A549 (cell line): Measurements from ENCODE around the gene TMEM144. TPM values are rescaled to one million over a fixed set of nuclear protein-coding genes. Genes with fewer than 3 reads are reported as not detected.

Experiments used
- ATAC-seq, 2 experiments: fragments of 200-7000 bp in 1 of 2; fragments of >200 bp in 1 of 2; cut with Nextera tagmentation in 1 of 2; cut with Tn5 transposase in 1 of 2; 3 replicates each; pipeline versions ENCODE4 v1.8.0 to v1.9.1; 2018 to 2020; ENCODE audit warnings: mild to moderate bottlenecking in 1 of 2, moderate library complexity in 1 of 2
- CTCF ChIA-PET: fragments of 300-600 bp; sonication (Branson Sonifier 250); formaldehyde crosslinking; extraction: SDS; loops from one replicate; lab custom pipeline; 2021; ENCODE audit warnings: antibody characterized with exemption, inconsistent platforms; lab: Yijun Ruan, JAX
- POLR2A ChIA-PET: fragments of 350-600 bp; formaldehyde crosslinking; extraction: SDS; loops from one replicate; lab custom pipeline; 2021; ENCODE audit warnings: antibody characterized with exemption, inconsistent platforms; lab: Yijun Ruan, JAX
- DNase-seq, 2 experiments: peaks; one replicate each; pipeline versions ENCODE4 v3.0.0 to v3.0.0-alpha.2; 2011 to 2016; ENCODE audit warnings: low read depth in 1 of 2, low spot score in 1 of 2
- FAIRE-seq: peaks from 2 replicates; lab custom pipeline; 2011; peaks lifted over from hg19 to GRCh38; lab: Jason Lieb, UNC
- H3K27ac ChIP-seq, 2 experiments: fragments of >200 bp; sonication (Bioruptor Twin); formaldehyde crosslinking; 3 replicates each; pipeline ENCODE4 v1.5.1; 2016 to 2017
- H3K4me1 ChIP-seq: fragments of >200 bp; sonication (Bioruptor Twin); formaldehyde crosslinking; 3 replicates; pipeline ENCODE4 v1.6.1; 2016
- H3K4me2 ChIP-seq: fragments of >200 bp; sonication (Bioruptor Twin); formaldehyde crosslinking; 3 replicates; pipeline ENCODE4 v1.6.1; 2016
- H3K4me3 ChIP-seq: fragments of >200 bp; sonication (Bioruptor Twin); formaldehyde crosslinking; 3 replicates; pipeline ENCODE4 v1.5.1; 2016
- H3K9me3 ChIP-seq: fragments of >200 bp; sonication (Bioruptor Twin); formaldehyde crosslinking; 3 replicates; pipeline ENCODE4 v1.6.1; 2016
- CHD4 ChIP-seq: fragments of 200-600 bp; sonication (generic); IDR thresholded peaks from 2 replicates; pipeline ENCODE4 v1.6.1; 2016; ENCODE audit warnings: antibody characterized with exemption, mild to moderate bottlenecking, borderline replicate concordance
- EHMT2 ChIP-seq: fragments of 200-600 bp; sonication (generic); IDR thresholded peaks from 2 replicates; pipeline ENCODE4 v1.6.1; 2016; ENCODE audit warnings: antibody characterized with exemption, low read depth, mild to moderate bottlenecking, moderate library complexity
- ESRRA ChIP-seq: fragments of 150-350 bp; IDR thresholded peaks from 2 replicates; pipeline ENCODE4 v1.6.1; 2014; ENCODE audit warnings: mild to moderate bottlenecking, low read length, borderline replicate concordance
- FOSL2 ChIP-seq, 2 experiments: fragments of 450-650 bp in 1 of 2; fragments of >200 bp in 1 of 2; sonication (Bioruptor Twin) in 1 of 2; formaldehyde crosslinking; IDR thresholded peaks; 2 replicates each; pipeline versions ENCODE4 v1.5.0 to v1.6.1; 2016 to 2020; ENCODE audit warnings: mild to moderate bottlenecking in 1 of 2, moderate library complexity in 1 of 2
- FOXS1 ChIP-seq: fragments of 250-450 bp; sonication (Bioruptor Pico); IDR thresholded peaks from 2 replicates; pipeline ENCODE4 v1.5.0; 2020; ENCODE audit warnings: mild to moderate bottlenecking, moderate library complexity
- HDAC2 ChIP-seq: fragments of 200-600 bp; sonication (generic); IDR thresholded peaks from 2 replicates; pipeline ENCODE4 v1.6.1; 2016
- HEYL ChIP-seq: fragments of 250-450 bp; sonication (Bioruptor Pico); IDR thresholded peaks from 2 replicates; pipeline ENCODE4 v1.8.0; 2021; ENCODE audit warnings: mild to moderate bottlenecking, moderate library complexity
- KDM5A ChIP-seq: fragments of 200-600 bp; sonication (generic); IDR thresholded peaks from 2 replicates; pipeline ENCODE4 v1.6.1; 2016; ENCODE audit warnings: antibody characterized with exemption, mild to moderate bottlenecking
- MYC ChIP-seq: IDR thresholded peaks from 2 replicates; pipeline ENCODE4 v1.6.1; 2012; ENCODE audit warnings: mild to moderate bottlenecking, inconsistent platforms, low read length, improper control_type of control experiment, borderline replicate concordance
- NR3C1 ChIP-seq: fragments of >200 bp; sonication (Bioruptor Twin); formaldehyde crosslinking; IDR thresholded peaks from 3 replicates; pipeline ENCODE4 v1.6.1; 2017
- PHF8 ChIP-seq: fragments of 200-600 bp; sonication (generic); IDR thresholded peaks from 2 replicates; pipeline ENCODE4 v1.6.1; 2016; ENCODE audit warnings: low read depth, mild to moderate bottlenecking, antibody characterized with exemption, moderate library complexity, borderline replicate concordance
- POLR2AphosphoS2 ChIP-seq: conservative IDR thresholded peaks from 2 replicates; pipeline ENCODE4 v1.6.1; 2012; ENCODE audit warnings: low read length, improper control_type of control experiment, inconsistent platforms
- RAD21 ChIP-seq, 2 experiments: fragments of >200 bp in 1 of 2; sonication (Bioruptor Twin) in 1 of 2; formaldehyde crosslinking in 1 of 2; IDR thresholded peaks in 1 of 2; conservative IDR thresholded peaks in 1 of 2; 2 replicates in 1 of 2; 3 replicates in 1 of 2; pipeline ENCODE4 v1.6.1; 2012 to 2018; ENCODE audit warnings: inconsistent platforms in 1 of 2
- RCOR1 ChIP-seq: fragments of 150-350 bp; IDR thresholded peaks from 2 replicates; pipeline ENCODE4 v1.6.1; 2014; ENCODE audit warnings: antibody characterized with exemption, low read length, low read depth
- RFX5 ChIP-seq: fragments of 450-650 bp; IDR thresholded peaks from 2 replicates; pipeline ENCODE4 v1.7.1; 2014; ENCODE audit warnings: antibody characterized with exemption, mild to moderate bottlenecking, moderate library complexity
- SMC3 ChIP-seq: fragments of >200 bp; sonication (Bioruptor Twin); formaldehyde crosslinking; IDR thresholded peaks from 3 replicates; pipeline ENCODE4 v1.6.1; 2018; ENCODE audit warnings: inconsistent platforms
- SREBF2 ChIP-seq: fragments of 450-650 bp; IDR thresholded peaks from 2 replicates; pipeline ENCODE4 v1.6.1; 2014; ENCODE audit warnings: mild to moderate bottlenecking, moderate library complexity
- TP53 ChIP-seq: fragments of 250-450 bp; sonication (Bioruptor Pico); IDR thresholded peaks from 2 replicates; pipeline ENCODE4 v1.5.0; 2021; ENCODE audit warnings: mild to moderate bottlenecking, moderate library complexity
- WGBS: methylation state at CpG from one replicate; pipeline ENCODE4 v1.1.6; 2017; ENCODE audit errors: missing lambda C conversion rate; 5-methylcytosine and 5-hydroxymethylcytosine counted together
- polyA plus RNA-seq, 4 experiments: library from polyadenylated mRNA; depleted of rRNA in 3 of 4; stranded (reverse); fragments of >200 nt; fragmentation: RNase III in 1 of 4; extraction: RNeasy Plus Mini Kit Qiagen cat#74134 plus additional on column Dnase treatment in 1 of 4; gene quantifications; 2 replicates in 3 of 4; 3 replicates in 1 of 4; pipeline ENCODE4 v1.2.3, GENCODE V29; 2011 to 2017
- TF ChIP-seq, protein P1 (sequence below): fragments of 200-600 bp; sonication (generic); IDR thresholded peaks from 2 replicates; pipeline ENCODE4 v1.6.1; 2016; ENCODE audit warnings: antibody characterized with exemption, mild to moderate bottlenecking, moderate library complexity
- TF ChIP-seq, protein P2 (sequence below): fragments of 450-650 bp; IDR thresholded peaks from 2 replicates; pipeline ENCODE4 v1.6.1; 2014; ENCODE audit warnings: antibody characterized with exemption
- TF ChIP-seq, protein P3 (sequence below): fragments of >200 bp; sonication (Bioruptor Twin); formaldehyde crosslinking; IDR thresholded peaks from 3 replicates; pipeline ENCODE4 v1.5.1; 2016

The TMEM144 gene
- polyA plus RNA-seq, 2 of the 4 experiments (the other 2 are of a cell fraction) = 5.3 to 10.2 TPM

- H3K9me3 ChIP-seq = no peaks in the 10 kb centered on the region
- POLR2A ChIA-PET = no interaction called here
- H3K4me1 ChIP-seq = no peaks in the 10 kb centered on the region
- no peak overlapping the region for H3K4me2 ChIP-seq
- TF ChIP-seq NR3C1 (no peak), HEYL (CRISPR knock-in tag) (no peak), FOSL2 (IDR thresholded peaks at IDR 0.05) (no peak), FOSL2 (CRISPR knock-in tag; IDR thresholded peaks at IDR 0.05) (no peak)
- TF ChIP-seq, all 56 proteins: peak for 0
- FAIRE-seq (no peak), ATAC-seq (no peak), DNase-seq (no peak)
- Histone ChIP-seq H3K27ac (no peak overlapping the region), H3K4me3 (no peak overlapping the region)
- WGBS = 63% methylated on average over 1 of the region's 1 CpG
- CTCF ChIA-PET = no interaction called here
Measured at GRCh38 chr4:158238575-158238974, 28.3 kb downstream of the TMEM144 start.

DNA sequence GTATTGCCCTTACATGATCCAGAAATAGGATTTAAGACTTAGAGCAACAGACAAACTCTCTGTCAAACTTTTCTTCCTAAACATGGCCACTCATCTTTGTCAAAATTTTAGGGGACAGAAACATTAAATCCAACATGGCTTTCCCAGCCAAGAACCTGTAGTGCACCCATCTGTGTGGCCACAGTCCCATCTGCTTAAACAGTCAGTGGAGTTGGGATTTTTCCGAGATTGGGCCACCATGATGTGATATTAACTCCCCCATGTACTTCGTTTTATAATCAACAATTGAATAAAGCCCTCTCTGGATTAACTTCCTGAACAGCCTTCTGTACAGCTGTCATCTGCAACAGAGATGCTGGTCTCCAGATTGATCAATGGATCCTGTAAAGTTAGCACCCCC, 28.9 kb downstream of the TMEM144 start:
- no peak overlapping the region for H3K27ac ChIP-seq
- H3K4me1 ChIP-seq = no peaks in the 10 kb centered on the region
- no peaks in the 10 kb centered on the region for H3K9me3 ChIP-seq
- 51% methylated on average over 2 of the region's 2 CpGs for WGBS
- H3K4me3 ChIP-seq = no peak overlapping the region
- TF ChIP-seq KDM5A = no peak
- TF ChIP-seq TP53 (CRISPR knock-in tag) = no peak
- TF ChIP-seq ESRRA = no peak
- no peak for TF ChIP-seq SREBF2
- TF ChIP-seq FOXS1 = no peak
- TF ChIP-seq HDAC2 = no peak
- no peak for TF ChIP-seq MYC
- no peak for TF ChIP-seq RCOR1
- FAIRE-seq (no peak), ATAC-seq (no peak), DNase-seq (no peak)
- CTCF ChIA-PET = no interaction called here
- POLR2A ChIA-PET = no interaction called here
- no peak overlapping the region for H3K4me2 ChIP-seq

- H3K27ac ChIP-seq = no peak overlapping the region
- no peak for FAIRE-seq
- TF ChIP-seq PHF8 (no peak), RFX5 (no peak), SREBF2 (no peak), RAD21 (conservative IDR thresholded peaks at IDR 0.05 in 1 of 2, IDR thresholded peaks at IDR 0.05 in 1 of 2) (no peak), TP53 (CRISPR knock-in tag) (no peak), POLR2AphosphoS2 (no peak), CHD4 (no peak), NR3C1 (no peak), EHMT2 (no peak), SMC3 (no peak), RCOR1 (no peak)
- TF ChIP-seq, protein P1, sequence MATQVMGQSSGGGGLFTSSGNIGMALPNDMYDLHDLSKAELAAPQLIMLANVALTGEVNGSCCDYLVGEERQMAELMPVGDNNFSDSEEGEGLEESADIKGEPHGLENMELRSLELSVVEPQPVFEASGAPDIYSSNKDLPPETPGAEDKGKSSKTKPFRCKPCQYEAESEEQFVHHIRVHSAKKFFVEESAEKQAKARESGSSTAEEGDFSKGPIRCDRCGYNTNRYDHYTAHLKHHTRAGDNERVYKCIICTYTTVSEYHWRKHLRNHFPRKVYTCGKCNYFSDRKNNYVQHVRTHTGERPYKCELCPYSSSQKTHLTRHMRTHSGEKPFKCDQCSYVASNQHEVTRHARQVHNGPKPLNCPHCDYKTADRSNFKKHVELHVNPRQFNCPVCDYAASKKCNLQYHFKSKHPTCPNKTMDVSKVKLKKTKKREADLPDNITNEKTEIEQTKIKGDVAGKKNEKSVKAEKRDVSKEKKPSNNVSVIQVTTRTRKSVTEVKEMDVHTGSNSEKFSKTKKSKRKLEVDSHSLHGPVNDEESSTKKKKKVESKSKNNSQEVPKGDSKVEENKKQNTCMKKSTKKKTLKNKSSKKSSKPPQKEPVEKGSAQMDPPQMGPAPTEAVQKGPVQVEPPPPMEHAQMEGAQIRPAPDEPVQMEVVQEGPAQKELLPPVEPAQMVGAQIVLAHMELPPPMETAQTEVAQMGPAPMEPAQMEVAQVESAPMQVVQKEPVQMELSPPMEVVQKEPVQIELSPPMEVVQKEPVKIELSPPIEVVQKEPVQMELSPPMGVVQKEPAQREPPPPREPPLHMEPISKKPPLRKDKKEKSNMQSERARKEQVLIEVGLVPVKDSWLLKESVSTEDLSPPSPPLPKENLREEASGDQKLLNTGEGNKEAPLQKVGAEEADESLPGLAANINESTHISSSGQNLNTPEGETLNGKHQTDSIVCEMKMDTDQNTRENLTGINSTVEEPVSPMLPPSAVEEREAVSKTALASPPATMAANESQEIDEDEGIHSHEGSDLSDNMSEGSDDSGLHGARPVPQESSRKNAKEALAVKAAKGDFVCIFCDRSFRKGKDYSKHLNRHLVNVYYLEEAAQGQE = no peak
- TF ChIP-seq, protein P2, sequence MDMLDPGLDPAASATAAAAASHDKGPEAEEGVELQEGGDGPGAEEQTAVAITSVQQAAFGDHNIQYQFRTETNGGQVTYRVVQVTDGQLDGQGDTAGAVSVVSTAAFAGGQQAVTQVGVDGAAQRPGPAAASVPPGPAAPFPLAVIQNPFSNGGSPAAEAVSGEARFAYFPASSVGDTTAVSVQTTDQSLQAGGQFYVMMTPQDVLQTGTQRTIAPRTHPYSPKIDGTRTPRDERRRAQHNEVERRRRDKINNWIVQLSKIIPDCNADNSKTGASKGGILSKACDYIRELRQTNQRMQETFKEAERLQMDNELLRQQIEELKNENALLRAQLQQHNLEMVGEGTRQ = no peak
- TF ChIP-seq, protein P3, sequence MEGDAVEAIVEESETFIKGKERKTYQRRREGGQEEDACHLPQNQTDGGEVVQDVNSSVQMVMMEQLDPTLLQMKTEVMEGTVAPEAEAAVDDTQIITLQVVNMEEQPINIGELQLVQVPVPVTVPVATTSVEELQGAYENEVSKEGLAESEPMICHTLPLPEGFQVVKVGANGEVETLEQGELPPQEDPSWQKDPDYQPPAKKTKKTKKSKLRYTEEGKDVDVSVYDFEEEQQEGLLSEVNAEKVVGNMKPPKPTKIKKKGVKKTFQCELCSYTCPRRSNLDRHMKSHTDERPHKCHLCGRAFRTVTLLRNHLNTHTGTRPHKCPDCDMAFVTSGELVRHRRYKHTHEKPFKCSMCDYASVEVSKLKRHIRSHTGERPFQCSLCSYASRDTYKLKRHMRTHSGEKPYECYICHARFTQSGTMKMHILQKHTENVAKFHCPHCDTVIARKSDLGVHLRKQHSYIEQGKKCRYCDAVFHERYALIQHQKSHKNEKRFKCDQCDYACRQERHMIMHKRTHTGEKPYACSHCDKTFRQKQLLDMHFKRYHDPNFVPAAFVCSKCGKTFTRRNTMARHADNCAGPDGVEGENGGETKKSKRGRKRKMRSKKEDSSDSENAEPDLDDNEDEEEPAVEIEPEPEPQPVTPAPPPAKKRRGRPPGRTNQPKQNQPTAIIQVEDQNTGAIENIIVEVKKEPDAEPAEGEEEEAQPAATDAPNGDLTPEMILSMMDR = no peak
- TF ChIP-seq, all 56 proteins: peak for 0
- no peaks in the 10 kb centered on the region for H3K4me1 ChIP-seq
- H3K4me3 ChIP-seq = no peak overlapping the region
- CTCF ChIA-PET = interaction anchor here (2.1 kb wide), 1 partner anchor 9 kb away, joined by 8 read pairs; no protein-coding TSS in a partner anchor
- ATAC-seq (no peak), DNase-seq (no peak)
- no peaks in the 10 kb centered on the region for H3K9me3 ChIP-seq
- H3K4me2 ChIP-seq = no peak overlapping the region
- POLR2A ChIA-PET = no interaction called here
Measured at GRCh38 chr4:158243071-158243470, 32.8 kb downstream of the TMEM144 start.
